ENCODE data around the gene CCNK.

Gene CCNK

DNA sequence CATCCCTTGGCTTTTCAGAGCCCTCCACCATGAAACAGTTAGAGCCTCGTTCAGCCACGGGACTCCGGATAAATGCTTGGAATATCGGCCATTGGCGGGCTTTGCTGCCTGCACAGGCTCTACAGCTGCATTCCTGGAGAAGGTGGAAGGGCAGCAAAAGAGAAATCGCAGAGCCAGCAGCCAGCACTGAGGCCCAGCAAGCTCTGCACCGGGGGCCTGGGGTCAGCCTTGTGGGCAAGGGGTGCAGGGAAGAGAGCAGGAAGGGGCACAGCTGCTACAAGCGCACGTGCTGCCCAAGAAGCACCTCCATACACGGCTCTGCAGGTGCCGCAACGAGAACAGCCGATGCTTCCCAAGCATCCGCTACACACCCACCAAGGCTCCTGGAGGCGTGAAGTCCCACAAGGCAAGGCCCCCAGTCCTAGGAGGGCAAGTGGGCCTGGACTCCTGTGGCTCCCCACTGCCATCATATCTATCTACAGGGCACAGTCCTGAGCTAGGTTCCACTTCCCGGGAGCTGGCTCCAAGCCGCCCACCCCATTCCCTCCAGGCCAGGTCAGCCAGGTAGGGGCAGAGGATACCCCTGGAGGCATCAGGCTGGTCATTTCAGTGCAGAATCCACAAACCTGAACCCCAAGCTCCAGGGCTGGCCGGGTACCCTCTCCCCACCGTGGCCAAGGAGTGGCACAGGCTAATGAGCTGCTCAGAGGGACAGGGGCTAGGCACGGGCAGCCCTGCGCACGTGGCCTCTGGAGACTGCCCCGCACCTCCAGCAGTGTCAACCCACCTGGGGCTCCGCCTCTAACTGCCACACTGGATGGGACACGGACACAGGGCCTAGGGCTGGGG is 40.2 kb downstream of the CCNK start:
- no peak for DNase-seq

DNA sequence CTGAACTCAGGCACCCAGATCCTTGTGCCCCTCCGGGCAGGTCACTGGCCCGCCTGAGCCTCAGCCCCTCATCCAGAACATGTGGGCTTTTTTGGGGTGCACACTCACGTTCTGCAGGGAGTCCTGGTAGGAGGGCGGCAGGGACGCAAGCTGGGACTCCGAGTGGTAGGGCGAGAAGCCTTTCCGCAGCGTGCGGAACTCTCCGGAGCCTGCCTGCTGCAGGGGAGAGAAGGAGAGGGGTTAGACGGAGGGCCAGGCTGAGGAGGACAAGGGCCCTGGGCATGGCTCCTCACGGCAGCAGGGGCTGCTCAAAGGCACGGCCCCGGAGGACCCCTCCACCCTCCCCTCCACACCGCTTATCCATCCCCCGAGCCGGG is 40.8 kb downstream of the CCNK start:
- DNase-seq = no peak

DNA sequence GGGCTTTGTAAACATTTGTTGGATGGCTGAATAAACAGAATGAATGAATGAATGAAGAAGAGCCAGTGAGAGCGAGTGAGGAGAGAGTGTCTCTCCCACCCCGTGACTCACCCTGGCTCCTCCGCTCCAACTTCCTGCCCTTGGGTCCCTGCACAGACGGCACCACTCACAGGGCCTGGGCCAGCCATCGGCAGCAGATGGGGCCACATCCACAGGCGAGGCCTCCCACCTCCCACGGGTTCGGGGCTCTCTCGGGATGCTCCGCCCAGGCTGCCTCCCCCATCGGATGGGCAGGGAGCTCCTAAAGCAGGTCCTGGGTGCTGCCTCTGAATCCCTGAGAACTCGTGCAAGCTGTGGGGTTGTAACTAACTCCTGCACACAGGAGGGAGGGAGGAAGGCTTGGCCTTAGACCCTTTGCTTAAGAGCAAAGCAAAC is 41.3 kb downstream of the CCNK start:
- DNase-seq = no peak

DNA sequence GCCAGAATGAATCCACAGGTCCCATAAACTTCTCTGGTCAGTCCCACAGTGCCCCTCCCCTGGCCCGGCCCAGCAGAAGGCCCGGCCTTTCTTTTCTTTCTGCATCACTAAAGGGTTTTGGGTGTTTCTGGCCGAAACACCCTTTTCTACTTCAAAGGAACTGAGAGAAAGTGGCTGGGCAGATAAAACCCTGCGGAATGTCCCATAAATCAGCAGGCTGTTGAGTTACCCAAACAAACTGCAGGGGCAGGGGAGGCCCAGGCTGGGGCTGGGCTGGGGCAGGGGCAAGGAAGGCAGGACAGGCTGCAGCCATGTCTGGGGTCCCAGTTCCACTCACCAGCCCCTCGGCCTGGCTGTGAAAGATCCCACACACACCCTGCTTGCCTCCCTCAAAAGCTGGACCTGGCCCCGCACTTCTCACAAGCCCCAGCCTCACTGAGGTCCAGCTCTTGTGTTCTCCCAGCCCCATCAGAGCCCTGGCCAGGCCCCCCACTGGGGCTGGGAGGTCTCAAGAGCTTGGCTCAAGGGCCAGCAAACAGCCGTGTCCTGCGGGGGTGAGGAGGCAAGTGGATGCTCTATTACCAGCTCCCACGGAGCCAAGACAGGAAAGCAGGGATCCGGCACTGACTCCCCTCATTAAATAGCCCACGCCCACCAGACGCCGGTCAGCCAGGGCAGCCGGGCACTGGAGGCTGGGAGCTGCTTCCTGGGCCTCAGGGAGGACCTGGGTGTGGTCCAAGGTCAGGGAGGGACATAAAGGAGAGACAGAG is 41.9 kb downstream of the CCNK start:
- DNase-seq = no peak

DNA sequence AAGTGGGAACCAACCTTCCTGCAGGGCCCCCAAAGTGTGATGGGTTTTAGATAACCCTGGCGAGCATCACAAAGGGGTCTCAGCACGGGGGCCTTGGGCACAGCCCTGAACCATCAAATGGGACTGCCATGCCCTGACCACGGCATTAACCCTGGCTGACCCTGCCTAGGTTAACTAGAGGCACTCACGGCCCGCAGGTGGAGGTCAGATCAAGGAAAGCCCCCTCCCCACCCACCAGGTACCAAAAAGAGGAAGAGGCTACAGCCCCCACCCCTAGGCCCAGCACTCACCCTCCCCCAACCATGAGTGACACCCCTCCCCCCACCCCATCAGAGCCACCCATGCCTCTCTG is 42.5 kb downstream of the CCNK start:
- DNase-seq = no peak

DNA sequence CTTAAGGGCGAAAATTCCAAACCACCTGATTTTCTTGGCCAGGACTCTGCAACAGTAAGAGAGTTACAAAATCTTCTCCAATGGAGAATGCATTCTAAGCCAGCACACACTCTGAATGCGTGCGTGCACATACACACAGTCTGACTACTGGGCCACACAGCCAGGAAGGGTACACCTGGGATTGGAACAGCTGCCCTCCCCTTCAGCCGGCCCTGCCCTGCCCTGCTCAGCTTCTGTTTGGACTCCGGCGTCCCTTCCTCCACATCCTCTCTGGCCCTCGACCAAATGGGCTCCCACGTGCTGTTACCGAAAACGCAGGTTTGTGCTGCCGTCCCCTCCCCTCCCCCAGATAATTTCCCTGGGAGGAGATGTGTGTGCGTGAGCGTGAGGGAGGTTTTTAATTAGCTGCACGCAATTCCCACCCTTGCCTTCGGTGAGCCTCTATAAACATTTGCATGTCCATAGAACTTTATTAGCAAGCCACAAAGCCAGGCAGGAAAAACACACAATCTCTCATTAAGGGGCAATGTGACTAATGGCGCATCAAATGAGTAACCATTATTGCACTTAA is 43.0 kb downstream of the CCNK start:
- no peak for DNase-seq

DNA sequence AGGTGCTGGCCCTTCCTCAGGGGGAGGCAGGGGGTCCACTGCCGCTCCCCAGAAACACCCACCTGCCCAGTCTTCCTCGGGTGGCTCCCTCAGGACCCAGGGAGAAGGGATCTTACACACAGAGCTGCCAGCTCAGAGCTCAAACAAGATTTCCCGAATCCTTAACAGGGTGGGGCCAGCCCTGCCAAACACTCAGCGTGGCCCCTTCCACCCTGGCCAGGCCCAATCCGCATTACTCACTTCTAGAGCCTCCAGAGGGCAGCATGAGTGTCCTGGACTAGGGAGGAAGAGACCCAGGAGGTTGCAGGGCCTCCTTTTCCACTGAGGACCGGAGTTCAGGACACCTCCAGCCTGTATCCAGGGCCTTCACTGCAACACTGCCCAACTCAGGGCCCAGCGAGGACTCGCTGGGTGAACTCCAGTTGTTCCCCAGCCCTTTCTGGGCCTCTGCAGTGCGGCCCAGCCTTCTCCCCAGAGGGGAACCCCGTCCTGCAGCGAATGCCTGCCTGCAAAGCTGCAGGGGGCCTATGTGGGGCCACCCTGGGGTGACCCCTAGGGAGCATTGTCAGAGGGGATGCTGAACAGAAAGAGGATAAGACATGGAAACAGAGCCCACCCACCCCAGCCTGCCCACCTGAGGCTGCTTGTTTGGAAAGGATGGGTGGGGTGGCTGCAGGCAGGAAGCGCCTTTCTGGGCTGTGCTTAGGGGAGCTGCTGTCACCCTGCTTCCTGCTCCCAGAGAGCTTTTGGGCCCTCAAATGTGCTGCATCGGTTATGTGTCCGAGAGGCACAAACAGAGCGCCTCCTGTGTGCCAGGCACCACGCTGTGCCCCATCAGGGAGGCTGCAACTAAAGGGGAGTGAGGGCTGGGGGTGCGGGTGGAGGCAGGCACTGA is 43.8 kb downstream of the CCNK start:
- DNase-seq = no peak

DNA sequence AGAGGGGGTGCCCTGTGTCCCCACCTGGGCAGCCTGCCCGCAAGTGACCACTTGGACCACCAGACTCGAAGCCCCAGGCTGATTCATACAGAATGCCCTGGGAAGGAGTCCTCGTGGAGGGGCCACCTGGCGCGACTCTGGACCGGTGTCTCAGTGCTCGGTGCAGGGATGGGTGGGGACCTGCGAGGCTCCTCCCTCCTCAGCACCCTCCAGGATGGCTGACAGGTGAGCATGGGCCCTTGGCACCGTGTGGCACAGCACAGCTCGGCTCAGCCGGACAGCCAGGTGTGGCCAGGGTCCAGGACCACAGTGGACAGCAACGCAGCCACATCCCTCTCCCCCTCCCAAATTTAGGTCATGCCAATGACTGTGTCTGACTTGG is 44.5 kb downstream of the CCNK start:
- no peak for DNase-seq

DNA sequence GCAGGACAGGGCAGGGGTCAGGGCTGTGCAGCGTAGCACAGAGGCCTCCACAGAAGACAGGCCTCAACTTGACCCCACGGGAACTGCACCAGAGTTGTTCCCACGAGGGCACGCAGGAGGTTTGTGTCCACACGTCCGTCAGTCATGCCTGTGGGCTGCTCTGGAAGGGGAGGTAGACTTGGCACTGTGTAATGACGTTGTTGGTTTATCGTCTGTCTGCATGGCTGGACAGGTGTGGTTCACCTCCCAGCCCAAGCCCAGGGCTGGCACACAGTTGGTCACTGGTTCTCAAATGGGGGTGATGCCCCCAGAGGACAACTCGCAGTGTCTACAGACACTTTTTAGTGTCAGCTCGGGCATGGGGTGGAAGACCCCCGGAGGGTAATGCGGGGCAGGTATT is 45.8 kb downstream of the CCNK start:
- no peak for DNase-seq

DNA sequence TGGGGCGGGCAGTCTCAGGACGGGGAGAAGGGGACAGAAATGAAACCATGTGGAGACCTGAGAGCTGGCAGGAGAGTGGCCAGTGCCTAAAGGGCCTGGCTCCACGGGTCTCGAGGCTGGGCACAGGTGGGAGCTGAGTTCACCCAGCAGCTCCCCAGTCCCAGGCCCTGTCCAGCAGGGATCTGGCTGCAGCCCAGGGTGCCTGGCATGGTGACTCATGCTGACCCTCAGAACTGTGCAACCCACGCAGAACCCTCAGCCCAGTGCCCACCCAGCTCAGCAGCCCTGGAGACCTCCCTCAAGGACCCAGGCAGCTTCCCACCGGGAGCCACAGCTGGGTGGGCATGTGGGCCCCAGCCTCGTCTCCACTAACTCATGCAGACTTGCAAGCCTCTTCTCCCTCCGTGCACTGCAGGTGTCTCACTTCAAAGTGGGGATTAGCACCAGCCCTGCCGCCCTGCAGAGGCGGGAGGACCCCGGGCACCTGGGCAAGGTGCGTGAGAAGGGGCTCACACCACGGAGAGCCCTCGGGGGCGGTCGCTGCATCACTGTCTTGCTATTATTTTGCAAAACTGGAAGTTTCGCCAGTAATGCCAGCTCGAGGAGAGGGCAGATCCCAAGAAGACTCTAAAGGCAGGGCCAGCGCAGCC is 46.3 kb downstream of the CCNK start:
- no peak for DNase-seq

DNA sequence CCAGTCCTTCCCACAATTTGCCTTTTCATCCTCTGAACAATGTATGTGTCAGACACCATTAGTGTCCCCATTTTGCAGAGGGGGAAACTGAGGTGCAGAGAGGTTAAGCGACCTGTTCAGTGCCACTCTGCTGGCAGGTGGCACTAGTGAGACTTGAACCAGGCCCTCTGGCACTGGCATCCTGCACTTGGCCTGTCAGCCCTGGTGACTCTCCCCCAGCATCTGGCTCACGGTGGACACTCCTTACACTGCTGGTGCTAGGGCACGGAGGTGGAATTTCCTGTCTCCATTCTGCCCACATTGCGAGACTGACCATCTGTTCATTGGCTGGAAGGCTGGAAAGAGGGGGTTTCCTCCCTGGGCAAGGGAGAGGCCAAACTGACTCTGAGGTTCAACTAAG is 48.7 kb downstream of the CCNK start:
- DNase-seq = no peak

DNA sequence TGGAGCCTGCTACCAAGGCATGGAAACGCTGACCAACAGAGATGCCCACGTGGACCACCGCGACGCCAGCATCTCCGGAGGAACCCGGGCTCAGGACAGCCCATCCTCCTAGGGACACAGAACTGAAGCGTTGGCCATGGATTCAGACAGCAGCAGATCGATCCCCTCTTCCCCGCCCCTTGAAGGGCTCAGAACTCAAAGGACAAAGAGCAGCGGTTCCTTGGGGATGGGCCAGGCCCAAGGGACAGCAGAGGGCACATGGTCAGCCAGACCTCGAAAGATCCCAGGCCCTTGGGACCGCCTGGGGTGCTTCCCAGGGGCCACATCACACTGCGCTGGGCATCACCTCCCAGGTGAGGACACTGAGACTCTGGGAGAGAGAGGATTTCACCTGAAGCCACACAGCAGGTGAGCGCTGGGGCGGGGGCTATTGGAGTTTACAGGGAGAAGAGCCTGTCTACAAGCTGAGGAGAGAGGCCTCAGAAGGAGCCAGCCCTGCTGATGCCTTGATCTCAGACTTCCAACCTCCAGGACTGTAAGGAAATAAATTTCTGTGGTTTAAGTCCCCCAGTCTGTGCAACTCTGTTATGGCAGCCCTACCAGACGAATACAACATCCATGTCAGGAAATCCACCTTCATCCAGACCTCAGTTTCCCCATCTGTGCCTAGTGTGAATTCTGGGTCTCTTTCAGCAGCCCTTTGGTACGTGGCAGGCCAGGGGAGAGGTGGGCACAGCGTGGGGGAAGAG is 49.4 kb downstream of the CCNK start:
- no peak for DNase-seq

DNA sequence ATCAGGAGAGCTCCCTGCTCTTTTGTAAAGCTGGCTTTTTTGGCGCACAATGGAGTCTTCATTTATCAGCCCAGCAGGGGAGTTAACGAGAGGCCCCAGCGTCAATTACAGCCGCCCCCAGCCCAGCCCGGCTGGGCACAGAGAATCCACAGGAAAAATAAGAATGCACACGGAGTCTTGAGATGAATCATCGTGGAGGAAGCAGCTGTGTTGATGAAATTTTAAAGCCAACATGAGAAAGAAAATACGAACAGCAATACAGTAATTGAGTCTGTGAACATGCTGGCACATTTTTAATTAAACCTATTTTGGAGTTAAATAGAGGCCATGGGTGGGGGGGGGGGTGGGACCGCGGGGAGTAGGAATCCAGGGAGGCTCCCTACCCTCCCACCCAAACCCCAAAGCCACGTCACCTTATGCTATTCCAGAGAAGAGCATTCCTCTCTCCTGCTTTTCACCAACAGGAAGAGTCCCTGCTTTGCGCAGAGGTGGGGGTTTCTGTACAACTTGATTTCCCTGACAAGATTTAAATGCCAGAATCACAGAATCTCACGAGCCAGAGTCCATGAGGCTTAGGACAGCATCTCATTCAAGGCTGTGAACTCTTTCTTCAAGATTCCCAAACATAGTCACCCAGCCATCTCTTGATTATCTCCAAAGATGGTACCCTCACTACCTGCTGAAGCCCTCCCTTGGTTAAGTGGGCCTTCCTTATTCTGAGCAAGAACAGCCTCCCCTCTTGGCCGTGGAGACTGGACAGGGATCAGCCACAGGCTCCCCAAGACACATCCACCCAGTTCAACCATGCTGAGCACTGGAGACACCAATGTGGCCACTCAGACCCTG is 50.3 kb downstream of the CCNK start:
- no peak for DNase-seq

DNA sequence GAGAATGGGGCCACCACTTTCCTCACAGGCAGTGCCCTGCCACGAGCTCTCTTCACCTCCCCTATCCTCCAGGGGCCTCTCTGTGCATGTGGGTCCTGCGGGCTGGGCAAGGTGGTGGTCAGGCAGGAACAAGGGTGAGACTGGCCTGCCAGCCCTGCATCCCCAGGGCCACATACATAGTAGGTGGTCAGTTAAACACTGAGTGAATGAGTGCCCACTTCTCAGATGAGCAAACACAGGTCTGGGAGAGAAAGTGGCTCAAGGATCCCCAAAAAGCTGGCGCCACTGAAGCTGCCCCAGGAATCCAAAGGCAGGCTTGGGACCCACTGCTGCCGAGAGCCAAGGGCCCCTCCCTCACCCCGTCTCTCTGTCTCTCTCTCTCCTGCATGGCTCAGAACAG is 51.1 kb downstream of the CCNK start:
- DNase-seq = no peak

DNA sequence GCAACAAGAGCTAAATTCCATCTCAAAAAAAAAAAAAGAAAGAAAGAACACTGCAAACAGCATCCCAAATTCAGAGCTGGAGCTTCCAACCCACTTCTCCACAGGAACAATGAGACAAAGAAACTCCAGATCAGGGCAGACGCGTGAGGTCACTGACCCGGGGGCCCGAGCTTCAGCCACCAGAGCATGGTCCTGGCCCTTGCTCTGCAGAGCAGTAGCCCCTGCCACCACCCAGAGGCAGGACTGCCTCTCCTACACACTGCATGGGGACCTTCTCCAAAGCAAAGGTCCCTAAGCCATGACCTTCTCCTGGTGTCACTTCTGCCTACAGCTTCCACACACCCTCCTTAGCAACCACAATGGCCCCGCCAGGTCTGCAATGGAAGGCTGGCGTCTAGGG is 53.1 kb downstream of the CCNK start:
- DNase-seq = no peak

DNA sequence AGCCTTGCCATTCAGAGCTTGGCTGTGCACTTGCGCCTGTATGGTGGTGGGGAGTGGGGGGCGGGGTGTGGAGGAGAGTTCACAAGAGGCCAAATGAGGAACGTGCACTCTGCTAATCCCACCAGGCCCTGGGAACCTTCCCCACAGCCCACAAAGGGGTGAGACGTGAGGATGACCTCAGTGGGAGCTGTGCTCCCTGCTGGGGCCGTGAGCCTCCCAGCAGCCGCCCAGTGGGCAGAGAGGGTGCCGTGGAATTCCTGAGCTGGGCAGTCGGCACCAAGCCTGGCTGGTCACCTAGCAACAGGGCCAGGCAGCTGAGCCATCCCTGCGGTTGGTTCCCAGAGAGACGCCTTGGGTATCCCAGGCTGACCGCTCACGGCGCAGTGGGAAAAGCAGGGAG is 53.7 kb downstream of the CCNK start:
- no peak for DNase-seq

DNA sequence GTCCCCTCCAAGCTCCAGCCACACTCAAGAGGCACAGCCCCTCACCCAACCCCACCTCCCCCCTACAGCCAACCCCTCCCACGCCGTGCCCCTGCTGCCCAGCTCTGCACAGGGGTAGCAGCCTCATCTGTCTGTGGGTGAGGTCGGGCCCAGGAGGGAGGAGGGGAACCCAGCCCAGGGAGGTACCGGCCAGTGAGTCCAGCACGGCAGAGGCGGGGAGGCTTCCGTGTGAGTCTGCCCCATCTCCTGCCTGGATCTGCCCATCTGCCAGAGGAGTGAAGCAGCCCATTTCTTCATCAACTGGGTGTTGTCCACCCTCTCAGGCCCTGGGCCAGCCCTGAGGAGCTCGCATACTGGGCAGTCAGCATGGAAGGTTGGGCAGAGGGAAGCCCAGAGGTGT is 54.2 kb downstream of the CCNK start:
- no peak for DNase-seq

DNA sequence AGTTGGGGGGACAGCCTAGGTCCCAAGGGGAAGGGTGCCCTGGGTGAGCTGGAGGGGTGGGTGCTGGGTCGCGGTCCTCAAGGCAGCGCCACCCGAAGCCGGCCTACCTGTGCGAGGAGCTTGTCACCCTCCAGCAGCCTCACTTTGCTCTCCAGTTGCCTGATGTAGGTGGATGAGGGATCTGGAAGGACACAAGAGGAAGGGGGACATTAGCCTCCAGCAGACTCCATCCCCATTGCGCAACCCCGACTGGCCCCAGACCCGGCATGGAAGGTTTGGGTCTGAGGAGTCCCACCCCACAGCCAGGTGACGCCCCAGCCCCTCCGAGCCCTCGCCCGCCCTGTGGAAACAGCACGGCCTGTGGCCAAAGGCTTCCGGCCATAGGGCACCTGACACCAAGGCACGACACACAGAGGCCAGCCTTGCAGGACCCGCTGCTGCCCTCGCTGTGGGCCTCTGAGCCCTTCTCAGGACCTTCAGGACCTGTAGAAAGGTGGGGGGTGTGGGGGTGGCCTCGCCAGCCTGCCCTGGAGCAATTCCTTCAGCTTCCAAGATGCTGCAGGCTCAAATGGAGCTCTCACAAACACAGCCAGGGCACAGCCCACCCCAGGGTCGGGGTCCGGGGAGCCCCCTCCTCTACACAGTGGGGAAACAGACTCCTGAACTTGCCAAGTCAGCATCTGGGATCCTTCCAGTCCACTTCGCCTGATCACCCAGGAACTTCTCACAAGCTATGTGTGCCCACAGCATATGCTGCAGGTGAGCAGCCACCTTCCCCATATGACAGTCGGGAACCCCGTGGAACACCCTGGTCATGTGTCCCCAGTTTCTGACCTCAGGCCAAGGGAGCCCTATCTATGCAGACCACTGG is 54.9 kb downstream of the CCNK start:
- DNase-seq = no peak

DNA sequence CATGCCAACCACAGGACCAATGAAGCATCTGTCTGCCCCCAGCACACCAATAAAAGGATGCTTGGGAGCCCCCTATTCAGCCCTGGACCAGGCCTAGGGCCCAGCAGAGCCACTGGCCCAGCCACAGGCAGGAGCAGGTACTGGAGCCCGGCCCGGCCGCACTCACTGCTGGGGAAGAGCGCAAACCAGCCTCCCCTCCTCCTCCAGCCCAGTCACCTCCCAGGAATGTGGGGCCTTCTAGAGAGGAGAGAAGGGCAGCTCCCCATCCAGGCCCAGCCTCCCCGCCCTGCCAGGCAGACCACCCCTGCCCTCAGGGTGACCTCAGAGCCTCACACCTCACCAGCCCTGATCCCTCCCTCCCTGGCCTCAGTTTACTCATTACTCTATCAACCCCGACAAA is 56.2 kb downstream of the CCNK start:
- DNase-seq = no peak

DNA sequence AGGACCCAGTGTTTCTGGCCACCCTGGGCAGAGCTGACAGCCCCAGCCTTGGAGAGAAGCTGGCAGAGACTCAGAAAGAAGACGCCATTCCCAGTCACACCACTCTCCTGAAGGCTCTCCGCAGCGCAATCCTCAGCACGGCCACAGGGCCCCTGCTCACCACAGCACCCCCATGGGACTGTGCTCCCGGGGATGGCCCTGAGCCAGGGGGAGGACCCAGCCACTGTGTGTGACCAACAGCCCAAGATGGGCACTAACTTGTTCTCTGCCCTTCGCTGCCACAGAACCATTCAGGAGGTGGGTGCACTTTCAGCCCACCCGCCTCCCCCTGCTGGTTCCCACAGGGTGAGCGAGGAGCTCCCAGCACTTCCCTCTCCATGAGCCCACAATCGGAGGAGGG is 57.1 kb downstream of the CCNK start:
- no peak for DNase-seq

Measured in CD4-positive, alpha-beta T cell treated with Interleukin-21 for 1 hour (primary cell).